Stimulated activated CD8-positive, alpha-beta memory T cell treated with anti-CD3 and anti-CD28 coated beads, Interleukin-7, amount 100 ng/mL, for 48 hours (primary cell): ENCODE data around the gene MIDN.

Experiments
- DNase-seq, 2 donors: peaks; one replicate each; pipeline ENCODE4 v3.0.0-alpha.2; 2020; ENCODE audit warnings: low read depth in 1 of 2; ENCODE audit errors: extremely low read depth in 1 of 2

MIDN gene

DNA sequence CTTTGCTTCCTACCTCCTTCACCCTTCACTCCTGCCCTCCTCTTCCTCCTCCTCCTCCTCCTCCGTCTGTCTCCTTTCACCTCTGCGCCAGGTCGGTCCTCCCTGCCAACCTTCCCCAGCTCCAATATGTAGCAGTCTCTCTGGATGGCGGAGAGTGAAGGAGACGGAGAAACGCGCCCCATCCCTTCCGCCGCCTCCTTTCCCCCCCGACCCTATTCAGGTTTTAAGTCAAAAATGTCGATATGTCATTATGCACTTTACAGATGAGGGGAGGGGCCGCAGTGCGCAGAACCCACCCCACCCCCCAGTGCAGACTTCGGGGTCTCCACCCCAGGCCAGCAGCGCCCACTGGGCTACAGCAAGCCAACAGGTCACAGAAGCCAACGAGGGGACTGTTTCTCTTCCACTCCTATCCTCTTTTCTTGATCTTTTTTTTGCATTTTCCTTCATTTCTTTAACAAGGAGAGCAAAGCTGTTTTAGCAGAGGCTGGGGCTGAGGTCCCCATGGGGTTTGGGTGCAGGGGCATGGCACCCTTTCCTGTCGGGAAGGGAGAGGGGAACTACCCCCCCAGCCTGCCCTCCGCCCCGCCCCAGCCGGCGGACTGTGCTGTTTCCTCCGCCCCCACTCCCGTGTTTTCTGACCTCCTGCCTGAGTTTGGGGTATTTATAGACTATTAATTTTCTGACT lies 9.2 kb downstream of the MIDN start:
- DNase-seq: no peak

DNA sequence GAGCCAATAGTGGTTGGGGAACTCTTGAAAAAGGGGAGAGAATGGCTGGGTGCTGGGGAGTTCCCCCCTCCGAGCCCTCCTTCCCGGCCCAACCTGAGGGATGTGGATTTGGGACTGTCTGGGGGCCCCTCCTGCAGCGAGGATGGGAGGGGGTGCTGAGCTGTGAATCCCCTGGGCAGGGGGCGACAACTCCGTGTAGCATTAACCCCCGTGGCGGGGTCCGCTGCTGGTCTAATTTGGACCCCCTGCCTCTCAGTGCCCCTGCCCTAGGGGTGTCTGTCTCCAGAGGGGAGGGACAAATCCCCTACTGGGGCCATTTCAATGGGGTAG lies 9.7 kb downstream of the MIDN start:
- DNase-seq: no peak

DNA sequence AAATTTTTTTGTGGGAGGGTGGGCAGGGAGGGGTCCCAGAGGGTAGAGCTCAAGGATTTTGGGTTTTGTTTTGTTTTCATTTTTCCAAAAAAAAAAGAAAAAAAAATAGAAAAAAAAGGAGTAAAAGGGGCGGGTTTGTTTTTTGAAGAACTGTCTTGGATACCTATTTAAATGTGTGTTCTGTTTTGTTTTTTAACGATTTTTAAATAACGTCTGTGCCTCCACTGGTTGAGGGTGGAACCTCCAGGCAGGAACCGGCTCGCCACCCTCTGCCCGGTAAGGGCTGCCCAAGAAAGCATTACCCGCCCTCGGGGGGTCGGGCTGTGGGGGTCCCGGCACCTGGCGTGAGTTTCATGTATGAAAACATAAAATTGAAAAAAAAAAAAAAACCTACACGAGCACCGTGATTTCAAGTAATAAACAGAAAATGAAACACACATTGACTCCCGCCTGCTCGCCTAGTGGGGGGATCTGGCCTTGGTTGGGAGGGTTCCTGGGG lies 10.4 kb downstream of the MIDN start:
- DNase-seq: no peak

DNA sequence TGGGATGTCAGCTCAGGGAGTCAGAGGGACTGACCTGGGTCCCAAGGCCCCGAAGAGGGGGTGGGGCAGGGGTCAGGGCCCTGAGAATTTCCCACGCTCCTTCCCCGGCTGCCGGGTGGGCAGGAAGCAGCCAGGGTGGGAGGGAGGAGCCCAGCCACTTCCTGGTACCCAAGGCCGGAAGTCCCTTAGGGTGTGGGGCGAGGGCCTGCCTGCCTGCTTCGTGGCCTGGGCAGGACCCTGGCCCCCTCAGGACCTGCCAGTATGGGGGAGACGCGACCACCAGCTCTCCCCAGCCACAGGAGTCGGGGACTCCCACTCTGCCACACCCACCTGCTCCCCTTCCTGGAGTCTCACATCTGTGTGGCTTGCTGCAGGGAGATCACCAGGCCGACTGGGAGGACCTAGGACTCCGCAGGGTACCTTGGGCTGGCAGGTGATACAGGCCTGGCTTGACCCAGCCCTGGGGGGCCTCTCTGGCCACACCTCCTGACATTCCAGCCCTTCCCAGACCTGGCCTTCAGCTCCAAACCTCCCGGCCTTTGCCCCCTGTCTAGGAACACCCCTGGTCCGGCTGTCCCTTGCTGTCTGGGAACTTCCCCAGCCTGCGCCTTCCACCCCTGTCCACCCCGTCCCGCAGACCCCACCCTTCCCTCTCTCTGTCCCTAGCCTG lies 11.0 kb downstream of the MIDN start:
- peak; percentile 66 to 71 for DNase-seq

DNA sequence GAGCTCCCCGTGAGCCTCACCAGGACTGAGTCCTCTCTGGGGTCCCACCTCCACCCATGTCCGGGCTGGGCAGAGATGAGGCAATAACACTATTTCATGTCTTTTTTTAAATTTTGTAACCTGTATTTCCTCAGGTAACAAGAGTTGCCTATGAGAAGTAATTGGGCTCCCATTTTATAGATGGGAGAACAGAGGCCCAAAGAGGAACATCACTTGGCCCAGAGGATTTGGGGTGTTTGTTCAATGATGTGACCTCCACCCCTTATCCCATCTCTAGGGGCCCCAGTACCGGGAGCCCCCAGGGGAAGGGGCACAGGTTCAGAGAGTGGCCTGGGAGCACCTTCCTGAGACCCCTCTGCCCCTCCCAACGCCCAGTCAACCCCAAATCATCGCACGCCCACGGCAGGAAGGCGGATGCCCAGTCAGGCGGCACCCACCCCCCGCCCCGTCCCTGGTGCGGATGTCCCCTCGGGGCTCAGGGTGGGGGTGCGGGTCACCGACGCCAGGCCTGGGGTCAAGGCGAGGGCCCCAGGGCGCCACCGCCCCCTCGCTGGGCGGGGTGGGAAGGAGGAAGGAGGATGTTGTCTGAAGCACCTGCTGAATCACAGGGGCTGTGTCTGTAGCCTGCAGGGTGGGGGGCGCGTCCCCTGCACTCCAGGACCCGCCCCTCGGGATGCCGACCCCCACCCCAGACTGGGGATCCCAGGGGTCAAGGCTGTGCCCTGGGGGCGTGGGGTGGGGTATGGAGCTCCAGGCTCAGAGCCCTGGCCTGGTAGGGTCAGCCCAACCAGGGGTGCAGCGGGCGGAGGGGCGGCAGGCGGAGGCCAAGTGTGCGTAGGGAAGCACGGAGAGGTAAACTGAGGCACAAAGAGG lies 11.7 kb downstream of the MIDN start:
- no peak for DNase-seq

DNA sequence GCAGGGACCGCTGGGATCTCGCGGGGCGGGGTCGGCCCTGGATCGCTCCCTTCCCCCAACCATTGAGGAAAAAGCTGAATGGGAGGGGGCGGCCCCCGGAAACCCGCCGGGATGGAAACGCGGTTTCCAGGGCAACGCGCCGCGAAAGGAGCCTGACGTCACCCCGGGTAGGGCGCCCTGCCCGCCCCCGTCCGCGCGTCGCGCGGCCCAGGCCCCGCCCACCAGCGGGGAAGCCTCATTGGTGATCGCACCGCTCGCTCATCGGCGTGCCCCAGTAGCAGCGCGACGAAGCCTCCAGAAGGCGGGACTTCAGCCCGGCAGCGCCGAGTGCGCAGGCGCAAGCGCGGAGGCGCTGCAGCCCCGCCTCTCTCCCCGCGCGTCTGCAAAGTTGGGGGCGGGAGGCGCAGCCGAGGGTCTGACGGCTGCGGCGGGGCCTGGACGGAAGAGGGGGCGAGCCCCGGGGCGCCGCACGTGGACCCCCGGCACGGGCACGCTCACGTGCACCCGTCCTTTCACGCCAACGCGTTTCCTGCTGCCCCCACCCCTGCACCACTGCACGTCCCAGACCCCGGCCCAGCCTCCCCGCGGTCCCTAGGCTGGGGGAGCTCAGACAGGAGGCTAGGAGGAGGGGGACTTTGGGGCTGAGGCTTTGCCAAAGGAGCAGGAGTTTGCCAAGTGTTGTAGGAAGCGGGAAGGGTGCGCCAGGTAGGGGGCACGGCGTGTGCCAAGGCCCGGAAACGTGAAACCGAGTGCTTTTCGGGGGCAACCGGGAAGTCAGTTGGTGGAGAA lies 12.6 kb downstream of the MIDN start:
- DNase-seq: peak; percentile 92 to 96

DNA sequence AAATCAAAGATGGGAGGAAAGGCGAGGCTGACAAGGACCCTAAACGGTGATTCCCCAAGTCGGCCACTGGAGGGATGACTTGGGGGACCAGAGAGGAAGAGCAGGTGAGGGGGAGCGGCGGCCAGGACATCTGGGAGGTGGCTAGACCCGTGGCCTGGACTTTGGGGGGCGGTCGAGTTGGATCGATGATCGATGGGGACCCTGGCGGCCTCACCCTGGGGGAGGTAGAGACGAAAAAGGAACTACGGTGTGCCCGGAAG lies 13.1 kb downstream of the MIDN start:
- no peak for DNase-seq

DNA sequence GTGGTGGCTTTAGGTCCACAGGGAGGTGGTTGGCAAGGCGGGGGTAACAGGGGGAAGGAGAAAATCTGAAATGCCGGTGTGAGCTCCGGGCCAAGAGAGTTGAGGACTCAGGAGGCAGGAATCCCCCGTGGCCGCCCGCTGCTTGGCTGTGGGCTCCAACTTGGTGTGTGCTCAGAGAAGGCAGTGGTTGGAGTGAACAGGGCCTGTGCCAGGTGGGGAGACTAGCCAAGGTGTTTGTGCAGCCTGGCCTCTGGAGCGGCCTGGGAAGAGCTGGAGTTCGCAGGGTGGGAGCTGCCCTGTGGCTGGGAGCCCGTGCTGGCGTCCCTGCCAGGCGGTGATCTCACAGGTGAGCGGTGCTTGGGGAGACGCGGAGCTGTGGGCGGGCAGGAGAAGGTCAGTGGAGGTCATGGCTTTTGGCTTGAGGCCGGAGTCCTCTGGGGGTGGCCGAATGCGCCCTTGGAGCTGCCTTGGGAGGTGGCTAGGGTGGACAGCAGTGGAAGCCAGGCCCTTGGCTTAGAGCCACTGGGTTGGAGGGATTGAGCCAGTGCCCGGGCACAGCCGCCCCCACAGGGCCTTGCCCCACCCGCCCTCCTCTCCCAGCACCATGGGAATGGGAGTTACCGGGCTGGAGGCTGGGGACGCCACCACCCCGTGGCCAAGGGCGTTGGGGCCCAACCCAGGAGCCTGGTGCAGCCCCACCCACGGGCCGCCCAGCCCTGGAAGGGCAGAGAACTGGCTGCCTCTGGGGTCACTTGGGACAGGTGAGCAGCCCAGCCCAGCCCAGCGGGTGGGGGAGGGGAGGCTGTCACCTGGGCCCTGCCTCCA lies 13.6 kb downstream of the MIDN start:
- DNase-seq: no peak

DNA sequence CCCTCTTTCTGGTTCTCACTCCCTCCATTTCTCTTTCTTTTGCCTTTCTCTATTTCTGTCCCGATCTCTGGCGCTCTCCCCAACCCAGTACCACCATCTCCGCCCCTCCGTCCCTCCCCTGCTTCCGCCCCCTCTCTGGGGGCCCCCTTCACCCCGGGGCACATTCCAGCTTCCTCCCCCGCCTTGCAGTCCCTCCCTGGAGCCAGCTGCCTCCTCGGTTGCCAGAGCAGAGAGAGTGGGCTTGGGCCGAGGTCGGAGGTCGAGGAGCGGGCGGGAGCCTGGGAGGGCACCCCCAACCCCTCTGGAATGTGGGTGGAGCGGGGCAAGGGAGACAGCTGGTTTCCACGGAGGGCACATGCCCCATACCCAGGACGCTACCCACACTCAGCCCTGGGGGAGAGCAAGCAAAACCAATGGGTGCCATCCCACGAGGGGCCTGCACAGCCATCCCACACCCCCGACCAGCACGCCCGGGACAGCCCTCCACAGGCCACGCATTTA lies 14.3 kb downstream of the MIDN start:
- no peak for DNase-seq

DNA sequence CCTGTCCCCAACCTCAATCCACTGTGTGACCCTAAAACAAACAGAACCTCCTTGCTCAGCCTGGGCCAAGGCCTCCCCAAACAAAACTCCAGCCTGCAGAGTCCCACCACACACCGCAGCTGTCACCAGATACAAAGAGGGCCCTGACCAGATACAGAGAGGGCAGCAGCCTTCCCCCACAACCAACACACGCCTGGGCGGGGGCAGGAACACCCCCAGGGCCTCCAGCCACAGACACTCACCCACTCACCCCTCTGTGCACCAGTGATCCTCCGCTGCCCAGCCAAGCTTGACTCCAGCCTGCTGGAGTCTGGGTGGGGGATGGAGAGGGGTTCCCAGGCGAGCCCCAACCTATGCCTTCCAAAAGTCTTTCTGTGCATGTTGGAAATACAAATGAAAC lies 14.8 kb downstream of the MIDN start:
- DNase-seq: no peak

DNA sequence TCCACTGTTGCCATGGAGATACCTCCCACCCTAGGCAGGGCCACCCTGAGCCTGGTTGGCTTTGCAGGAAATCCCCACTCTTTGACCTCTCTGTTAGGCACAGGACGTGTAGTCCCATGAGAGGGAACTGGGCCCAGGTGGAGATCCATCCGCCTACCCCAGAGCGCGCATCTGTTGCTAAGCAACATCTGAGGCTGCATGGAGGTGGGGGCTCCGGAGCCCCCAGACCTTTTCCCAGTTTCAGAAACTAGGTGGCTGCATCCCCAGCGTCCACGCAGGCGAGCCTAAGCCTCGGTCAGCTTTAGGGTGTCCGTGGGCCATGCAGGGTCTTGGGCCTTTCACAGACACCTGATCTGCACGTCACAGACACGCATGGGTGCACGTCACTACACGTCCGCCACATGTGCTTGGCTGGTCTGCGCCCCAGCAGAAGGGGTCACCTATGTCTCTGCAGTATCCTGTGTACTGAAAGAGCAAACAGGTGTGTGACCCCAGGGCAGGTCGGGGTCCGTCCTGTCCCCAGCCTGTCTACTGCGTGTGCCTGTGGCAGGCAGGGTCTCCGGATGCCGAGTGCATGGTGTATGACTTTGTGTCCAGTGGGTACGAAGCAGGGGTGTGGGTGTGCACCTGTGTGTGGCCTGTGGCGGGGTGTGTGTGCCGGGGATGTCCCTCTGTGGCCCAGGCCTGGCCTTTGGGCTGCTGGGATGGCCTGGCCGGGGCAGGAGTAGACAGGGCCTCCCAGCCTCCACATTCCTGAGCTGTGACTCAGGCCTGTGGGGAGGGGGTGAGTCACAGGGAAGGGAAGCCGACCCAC lies 16.6 kb downstream of the MIDN start:
- no peak for DNase-seq

DNA sequence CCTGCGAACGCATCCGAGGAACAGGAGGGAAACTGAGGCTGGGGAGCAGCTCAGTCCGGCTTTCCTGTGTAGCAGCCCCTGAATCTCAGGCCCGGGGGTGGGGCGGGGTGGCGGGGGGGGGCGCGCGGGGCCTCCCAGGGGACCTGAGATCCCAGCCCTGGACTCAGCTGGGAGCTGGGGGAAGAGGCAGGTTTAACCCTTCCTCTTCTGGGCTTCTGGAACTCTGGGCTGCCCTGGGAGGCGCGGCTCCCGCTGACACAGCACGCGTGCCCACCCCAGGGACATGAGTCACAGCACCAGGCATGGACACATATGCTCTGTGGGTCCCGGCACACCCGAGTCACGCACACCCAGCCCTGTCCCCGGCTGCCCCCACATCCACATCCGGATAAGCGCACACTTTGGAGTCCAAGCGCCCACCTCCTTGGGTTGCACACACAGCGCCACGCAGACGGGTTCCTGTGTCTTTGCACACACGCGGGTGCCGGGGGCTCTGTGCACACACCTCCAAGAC lies 17.3 kb downstream of the MIDN start:
- DNase-seq: no peak

DNA sequence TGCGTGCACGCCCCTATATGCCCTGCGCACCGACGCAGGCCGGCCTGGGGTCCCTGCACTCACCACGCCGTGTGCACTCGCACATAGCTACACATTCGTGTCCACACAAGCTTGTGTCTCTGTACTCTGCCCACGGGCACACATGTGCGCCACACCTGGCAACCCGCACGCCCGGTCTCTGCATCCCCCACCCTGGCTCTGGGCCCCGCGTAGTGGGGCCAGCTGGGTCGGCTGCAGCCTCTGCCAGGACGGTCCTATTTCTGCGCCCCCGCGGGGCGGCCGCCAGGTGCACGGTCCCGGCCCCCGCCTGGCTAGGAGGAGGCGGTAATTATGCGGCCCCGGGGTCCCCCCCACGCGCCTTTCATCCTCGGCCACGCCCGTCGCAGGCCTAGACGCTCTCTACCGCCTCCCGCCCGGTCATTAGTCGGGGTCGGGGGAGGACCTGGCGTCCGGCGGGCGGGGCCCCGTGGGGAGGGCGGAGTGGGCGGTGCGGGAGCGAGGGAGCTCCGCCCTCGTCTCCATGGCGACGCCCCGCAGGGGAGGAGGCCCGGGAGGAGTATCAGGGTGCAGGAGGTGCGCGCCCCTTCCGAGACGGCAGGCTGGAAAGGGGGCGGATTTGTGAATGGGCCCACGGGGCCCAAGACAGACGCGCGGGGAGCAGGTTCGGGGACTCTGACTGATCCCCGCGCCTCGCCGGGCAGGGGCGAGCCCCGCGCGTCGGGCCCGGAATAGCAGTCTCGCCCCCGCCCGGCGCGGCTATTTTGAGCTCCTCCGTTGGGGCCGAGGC lies 17.9 kb downstream of the MIDN start:
- DNase-seq: peak; percentile 77 to 86

DNA sequence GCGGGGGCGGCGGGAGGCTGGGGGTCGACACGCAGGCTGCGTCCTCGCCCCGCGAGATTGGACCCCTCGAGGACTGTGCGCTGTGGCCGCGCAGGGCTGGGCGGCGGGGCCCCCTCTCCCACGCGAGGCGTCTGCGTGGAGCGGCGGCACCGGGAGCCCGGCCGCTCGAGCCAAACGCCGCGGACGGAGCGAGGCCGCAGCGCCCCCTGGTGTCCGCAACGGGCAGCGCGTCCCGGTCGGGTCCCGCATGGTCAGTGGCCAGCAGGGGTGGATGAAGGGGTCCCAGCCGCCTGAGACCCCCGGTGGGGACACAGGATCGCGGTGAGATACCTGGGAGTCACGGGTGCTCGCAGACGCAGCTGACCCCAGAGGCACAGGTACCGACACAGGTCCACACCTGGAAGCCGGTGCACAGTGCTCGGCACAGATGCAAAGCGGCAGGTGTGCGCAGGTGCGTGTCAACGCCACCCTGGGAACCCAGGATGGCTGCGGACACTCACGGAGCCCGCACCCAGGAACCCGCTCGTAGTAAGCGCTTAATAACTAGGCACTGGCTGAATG lies 18.6 kb downstream of the MIDN start:
- DNase-seq: no peak

DNA sequence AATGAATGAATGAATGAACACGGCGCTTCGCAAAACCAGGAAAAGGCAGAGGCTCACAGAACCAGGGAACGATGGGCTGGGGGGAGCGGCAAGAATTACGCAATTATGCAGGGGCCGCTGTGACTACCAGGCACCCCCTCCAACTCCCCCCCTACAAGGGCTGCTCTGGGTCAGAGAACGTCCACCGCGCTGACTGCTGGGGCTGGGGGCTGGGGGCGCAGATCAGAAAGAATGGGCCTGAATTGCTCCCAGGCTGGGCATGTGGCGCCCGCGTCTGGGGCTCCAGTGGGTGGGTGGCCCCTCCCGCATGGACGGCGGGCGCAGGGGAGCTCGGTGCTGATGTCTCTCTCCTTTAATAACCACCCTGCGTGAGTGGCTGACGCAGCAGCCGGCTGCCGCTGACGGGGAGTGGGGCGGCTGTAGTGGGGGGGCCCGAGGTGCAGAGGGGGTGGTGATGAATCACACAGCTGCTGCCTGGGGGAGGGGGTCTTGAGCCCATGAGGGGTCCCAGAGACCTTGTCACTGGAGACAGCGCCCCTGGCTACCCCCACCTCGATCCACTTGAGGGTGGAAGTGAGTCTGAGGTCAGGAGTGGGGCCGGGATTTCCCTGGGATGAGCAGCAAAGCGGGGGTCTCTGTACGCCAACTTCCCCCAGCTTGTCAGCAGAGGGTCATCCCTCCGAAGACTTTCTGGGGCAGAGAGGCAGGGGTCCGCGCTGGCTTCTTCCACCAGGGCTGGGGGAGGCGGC lies 19.3 kb downstream of the MIDN start:
- DNase-seq: no peak

DNA sequence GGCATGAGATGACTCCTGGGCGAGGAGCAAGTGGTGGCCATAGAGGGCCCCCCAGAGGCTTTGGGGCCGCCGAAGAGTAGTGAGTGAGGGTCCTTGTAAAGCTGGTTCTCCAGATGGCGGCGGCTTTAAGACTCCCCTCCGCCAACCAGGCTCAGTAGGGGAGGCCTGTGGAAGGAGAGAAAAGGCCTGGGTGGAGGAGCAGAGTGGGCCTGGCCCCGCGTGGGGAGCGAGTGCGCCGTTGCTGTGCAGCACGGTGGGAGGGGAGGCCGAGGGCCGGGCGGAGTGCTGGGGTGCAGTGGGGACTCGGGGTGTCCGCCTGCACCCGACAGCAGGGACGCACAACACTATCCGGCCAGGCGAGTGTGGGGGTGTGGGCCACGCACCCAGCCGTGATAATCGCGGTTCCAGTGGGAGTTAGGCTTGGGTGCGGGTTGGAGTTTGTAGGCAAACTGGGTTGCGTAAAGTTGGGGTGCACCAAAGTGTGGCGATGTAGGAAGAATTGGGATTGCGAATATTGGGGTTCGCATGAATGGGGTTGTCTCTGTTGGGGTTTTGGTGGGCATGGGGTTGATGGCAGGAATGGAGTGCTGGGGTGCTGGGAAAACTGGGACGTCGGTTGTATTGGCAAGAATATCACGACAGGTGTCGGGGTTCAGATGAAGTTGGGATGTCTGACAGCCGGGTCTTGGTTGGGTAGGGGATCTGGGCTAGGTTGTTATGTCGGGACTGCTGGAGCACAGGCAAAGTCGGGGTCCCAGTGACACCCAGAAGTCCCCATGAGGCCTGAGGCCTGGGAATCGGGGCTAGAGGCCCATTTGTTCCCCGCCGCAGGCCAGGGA lies 20.1 kb downstream of the MIDN start:
- DNase-seq: no peak
